IMR-90 (cell line): ENCODE data around the gene AKT2. TPM values are rescaled to one million over a fixed set of nuclear protein-coding genes. Genes with fewer than 3 reads are reported as not detected.

Experiments
- ATAC-seq: fragments of 200-7000 bp; cut with Tn5 transposase; 2 replicates; pipeline ENCODE4 v1.9.1; 2020; ENCODE audit warnings: low read depth, mild to moderate bottlenecking, moderate library complexity
- BruUV-seq: library from RNA; stranded (reverse); fragments of 400-500 nt; replicated peaks from 2 replicates; lab custom pipeline; 2021; lab: Mats Ljungman, UMichigan
- CTCF ChIA-PET: fragments of 300-600 bp; formaldehyde crosslinking; extraction: SDS; loops from one replicate; lab custom pipeline; 2021; ENCODE audit warnings: antibody characterized with exemption; lab: Yijun Ruan, JAX
- POLR2A ChIA-PET: fragments of 300-600 bp; sonication (Branson Sonifier 250); formaldehyde crosslinking; loops from one replicate; lab custom pipeline; 2022; ENCODE audit warnings: antibody characterized with exemption; ENCODE audit not compliant: unreplicated experiment; lab: Charles Lee
- DNase-seq: peaks from one replicate; pipeline ENCODE4 v3.0.0; 2013
- H2AFZ ChIP-seq: replicated peaks from 2 replicates; pipeline ENCODE3; 2013; ENCODE audit warnings: low read length, mild to moderate bottlenecking; ENCODE audit not compliant: poor library complexity
- H2AK5ac ChIP-seq: 2 replicates; pipeline ENCODE4 v1.6.1; 2013; ENCODE audit warnings: low read depth, low read length, inconsistent platforms
- H2AK9ac ChIP-seq: replicated peaks from 2 replicates; pipeline ENCODE3; 2013; ENCODE audit warnings: mild to moderate bottlenecking, low read depth, low read length, moderate library complexity; ENCODE audit not compliant: poor library complexity
- H2BK120ac ChIP-seq: 2 replicates; pipeline ENCODE4 v1.6.1; 2013; ENCODE audit warnings: low read depth, low read length, inconsistent platforms
- H2BK15ac ChIP-seq: 3 replicates; pipeline ENCODE4 v1.6.1; 2013; ENCODE audit warnings: low read depth, low read length, inconsistent platforms
- H2BK20ac ChIP-seq: 2 replicates; pipeline ENCODE4 v1.6.1; 2013; ENCODE audit warnings: low read depth, mild to moderate bottlenecking, inconsistent platforms, low read length, moderate library complexity
- H2BK5ac ChIP-seq: 2 replicates; pipeline ENCODE4 v1.6.1; 2013; ENCODE audit warnings: mild to moderate bottlenecking, low read depth, low read length, inconsistent platforms; ENCODE audit not compliant: poor library complexity, severe bottlenecking
- H3K14ac ChIP-seq: replicated peaks from 2 replicates; pipeline ENCODE4 v1.6.1; 2013; ENCODE audit warnings: low read depth, low read length, inconsistent platforms
- H3K18ac ChIP-seq: 2 replicates; pipeline ENCODE4 v1.6.1; 2013; ENCODE audit warnings: low read depth, low read length, control low read depth
- H3K23ac ChIP-seq: 2 replicates; pipeline ENCODE4 v1.6.1; 2013; ENCODE audit warnings: low read depth, low read length, inconsistent platforms
- H3K27ac ChIP-seq: 2 replicates; pipeline ENCODE4 v1.5.1; 2013; ENCODE audit warnings: mild to moderate bottlenecking, control low read depth, low read length; ENCODE audit not compliant: insufficient read depth
- H3K27me3 ChIP-seq: 2 replicates; pipeline ENCODE4 v1.6.1; 2013; ENCODE audit warnings: low read length; ENCODE audit not compliant: control insufficient read depth, insufficient read depth
- H3K36me3 ChIP-seq: 2 replicates; pipeline ENCODE4 v1.6.1; 2013; ENCODE audit warnings: low read length, mixed read lengths; ENCODE audit not compliant: control insufficient read depth, insufficient read depth
- H3K4ac ChIP-seq: 2 replicates; pipeline ENCODE4 v1.6.1; 2013; ENCODE audit warnings: low read depth, low read length, inconsistent platforms
- H3K4me1 ChIP-seq: 2 replicates; pipeline ENCODE4 v1.6.1; 2013; ENCODE audit warnings: low read length, mixed read lengths; ENCODE audit not compliant: control insufficient read depth, insufficient read depth
- H3K4me2 ChIP-seq: 2 replicates; pipeline ENCODE4 v1.6.1; 2013; ENCODE audit warnings: low read depth, mild to moderate bottlenecking, control low read depth, low read length, moderate library complexity
- H3K4me3 ChIP-seq: 2 replicates; pipeline ENCODE4 v1.5.1; 2013; ENCODE audit warnings: low read depth, mild to moderate bottlenecking, control low read depth, low read length, moderate library complexity; ENCODE audit not compliant: insufficient read depth
- H3K56ac ChIP-seq: 2 replicates; pipeline ENCODE4 v1.6.1; 2013; ENCODE audit warnings: low read length, inconsistent platforms; ENCODE audit not compliant: insufficient read depth; ENCODE audit errors: extremely low read depth
- H3K79me1 ChIP-seq, 2 experiments: 2 replicates each; pipeline ENCODE4 v1.6.1; 2013; ENCODE audit warnings: low read length in 2 of 2, inconsistent platforms in 1 of 2, low read depth in 1 of 2
- H3K9ac ChIP-seq: 2 replicates; pipeline ENCODE4 v1.6.1; 2013; ENCODE audit warnings: low read depth, low read length, control low read depth
- H3K9me1 ChIP-seq: 2 replicates; pipeline ENCODE4 v1.6.1; 2013; ENCODE audit warnings: low read length, inconsistent platforms; ENCODE audit not compliant: insufficient read depth
- H3K9me3 ChIP-seq: 2 replicates; pipeline ENCODE4 v1.6.1; 2013; ENCODE audit warnings: low read length; ENCODE audit not compliant: control insufficient read depth, insufficient read depth
- H4K20me1 ChIP-seq: 2 replicates; pipeline ENCODE4 v1.6.1; 2013; ENCODE audit warnings: low read length, inconsistent platforms; ENCODE audit not compliant: insufficient read depth
- H4K5ac ChIP-seq: 2 replicates; pipeline ENCODE4 v1.6.1; 2013; ENCODE audit warnings: mild to moderate bottlenecking, low read depth, low read length, control low read depth
- H4K8ac ChIP-seq, 2 experiments: 2 replicates each; pipeline ENCODE4 v1.6.1; 2013; ENCODE audit warnings: low read depth in 2 of 2, low read length in 2 of 2, control low read depth in 1 of 2, inconsistent platforms in 1 of 2
- H4K91ac ChIP-seq: 2 replicates; pipeline ENCODE4 v1.6.1; 2013; ENCODE audit warnings: low read depth, low read length, inconsistent platforms; ENCODE audit not compliant: insufficient read depth
- BHLHE40 ChIP-seq: fragments of 150-350 bp; IDR thresholded peaks from 2 replicates; pipeline ENCODE4 v1.6.1; 2016; ENCODE audit warnings: mild to moderate bottlenecking, low read depth, low read length
- CEBPB ChIP-seq: IDR thresholded peaks from 2 replicates; pipeline ENCODE4 v1.6.1; 2012; ENCODE audit warnings: low read depth, low read length, improper control_type of control experiment
- CHD1 ChIP-seq: IDR thresholded peaks from 2 replicates; pipeline ENCODE4 v1.6.1; 2012; ENCODE audit warnings: low read depth, low read length, improper control_type of control experiment
- CTCF ChIP-seq: conservative IDR thresholded peaks from 2 replicates; pipeline ENCODE4 v1.5.1; 2012; ENCODE audit warnings: mild to moderate bottlenecking, low read depth, low read length, improper control_type of control experiment
- ELK1 ChIP-seq: fragments of 150-350 bp; IDR thresholded peaks from 2 replicates; pipeline ENCODE4 v1.6.1; 2016; ENCODE audit warnings: low read depth, mild to moderate bottlenecking, low read length, moderate library complexity, borderline replicate concordance
- FOS ChIP-seq: fragments of 150-350 bp; IDR thresholded peaks from 2 replicates; pipeline ENCODE4 v1.6.1; 2016; ENCODE audit warnings: low read depth, low read length
- MAFK ChIP-seq: IDR thresholded peaks from 2 replicates; pipeline ENCODE4 v1.6.1; 2012; ENCODE audit warnings: low read depth, low read length, improper control_type of control experiment
- MAZ ChIP-seq: IDR thresholded peaks from 2 replicates; pipeline ENCODE4 v1.6.1; 2012; ENCODE audit warnings: low read depth, mild to moderate bottlenecking, low read length, improper control_type of control experiment, moderate library complexity, borderline replicate concordance
- MXI1 ChIP-seq: IDR thresholded peaks from 2 replicates; pipeline ENCODE4 v1.6.1; 2012; ENCODE audit warnings: low read depth, mild to moderate bottlenecking, low read length, moderate library complexity, borderline replicate concordance
- NFE2L2 ChIP-seq: fragments of 150-350 bp; IDR thresholded peaks from 2 replicates; pipeline ENCODE4 v1.6.1; 2016; ENCODE audit warnings: low read depth, mild to moderate bottlenecking, low read length
- POLR2A ChIP-seq: IDR thresholded peaks from 2 replicates; pipeline ENCODE4 v1.6.1; 2012; ENCODE audit warnings: mild to moderate bottlenecking, low read depth, low read length
- RAD21 ChIP-seq: IDR thresholded peaks from 2 replicates; pipeline ENCODE4 v1.6.1; 2012; ENCODE audit warnings: low read length, improper control_type of control experiment
- RCOR1 ChIP-seq: IDR thresholded peaks from 2 replicates; pipeline ENCODE4 v1.6.1; 2012; ENCODE audit warnings: mild to moderate bottlenecking, low read length, improper control_type of control experiment; ENCODE audit not compliant: insufficient replicate concordance
- RFX5 ChIP-seq: IDR thresholded peaks from 2 replicates; pipeline ENCODE4 v1.8.0; 2012; ENCODE audit warnings: low read depth, mild to moderate bottlenecking, low read length, moderate library complexity
- SMC3 ChIP-seq: fragments of 150-350 bp; IDR thresholded peaks from 2 replicates; pipeline ENCODE4 v1.6.1; 2016; ENCODE audit warnings: low read depth, mild to moderate bottlenecking, antibody characterized with exemption, low read length, moderate library complexity
- WGBS, 2 experiments: methylation state at CpG; one replicate each; pipeline versions ENCODE4 v1.1.5 to v1.1.7; 2013; ENCODE audit warnings: missing lambda C conversion rate in 2 of 2; ENCODE audit not compliant: insufficient read length in 1 of 2; ENCODE audit errors: extremely low coverage in 2 of 2; 5-methylcytosine and 5-hydroxymethylcytosine counted together
- dilution Hi-C: fragments of 300-500 bp; cut with HindIII; formaldehyde crosslinking; loops from one replicate; pipeline ENCODE4 v1.14.3; 2018; ENCODE audit warnings: low sequenced_read_pairs; ENCODE audit not compliant: unreplicated experiment
- in situ Hi-C: fragments of 300-500 bp; cut with MboI; formaldehyde crosslinking; loops from 3 replicates; pipeline ENCODE4 v1.14.3; 2019; ENCODE audit warnings: low sequenced_read_pairs, inconsistent platforms, mixed read lengths
- intact Hi-C: fragments of 100-400 bp; cut with micrococcal nuclease; formaldehyde crosslinking; loops from 2 replicates; pipeline ENCODE4 v1.10.0; 2022
- polyA plus RNA-seq, 3 experiments: library from polyadenylated mRNA; depleted of rRNA; stranded (reverse); fragments of >200 nt; gene quantifications; 2 replicates each; pipeline ENCODE4 v1.2.3, GENCODE V29; 2012; ENCODE audit warnings: low replicate concordance in 1 of 3
- total RNA-seq: library from RNA; depleted of rRNA; stranded (reverse); fragments of >200 nt; gene quantifications from 2 replicates; pipeline ENCODE4 v1.2.3, GENCODE V29; 2012
- TF ChIP-seq, protein P1 (sequence below): fragments of 150-350 bp; IDR thresholded peaks from 2 replicates; pipeline ENCODE4 v1.6.1; 2017; ENCODE audit warnings: mild to moderate bottlenecking, antibody characterized with exemption, low read length, low read depth

Gene AKT2
- total and polyA plus RNA-seq, 2 of the 4 experiments (the other 2 are of a cell fraction) = 61.5 to 104 TPM

GRCh38 chr19:40266912-40267600, 18.1 kb downstream of the AKT2 start:
- intact Hi-C loops = no loop called here
- TF ChIP-seq BHLHE40 = no peak
- TF ChIP-seq CTCF = no peak
- no peak for TF ChIP-seq RAD21
- TF ChIP-seq RCOR1 = no peak
- no peak for TF ChIP-seq ELK1
- TF ChIP-seq MAFK = no peak
- TF ChIP-seq CHD1 = no peak
- no peak for TF ChIP-seq FOS
- no peak for TF ChIP-seq MXI1
- TF ChIP-seq SMC3 = no peak
- TF ChIP-seq MAZ = no peak
- TF ChIP-seq POLR2A = no peak
- no peak for TF ChIP-seq RFX5
- TF ChIP-seq CEBPB = no peak
- TF ChIP-seq NFE2L2 = no peak
- TF ChIP-seq, protein P1, sequence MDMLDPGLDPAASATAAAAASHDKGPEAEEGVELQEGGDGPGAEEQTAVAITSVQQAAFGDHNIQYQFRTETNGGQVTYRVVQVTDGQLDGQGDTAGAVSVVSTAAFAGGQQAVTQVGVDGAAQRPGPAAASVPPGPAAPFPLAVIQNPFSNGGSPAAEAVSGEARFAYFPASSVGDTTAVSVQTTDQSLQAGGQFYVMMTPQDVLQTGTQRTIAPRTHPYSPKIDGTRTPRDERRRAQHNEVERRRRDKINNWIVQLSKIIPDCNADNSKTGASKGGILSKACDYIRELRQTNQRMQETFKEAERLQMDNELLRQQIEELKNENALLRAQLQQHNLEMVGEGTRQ = no peak
- Histone ChIP-seq H3K27me3 (no peaks in the 10 kb centered on the region), H2BK120ac (no peak overlapping the region), H3K4me3 (no peak overlapping the region), H2BK20ac (no peak overlapping the region), H3K36me3 (peaks cover 29% of the 10 kb centered on the region), H2AK5ac (no peak overlapping the region), H3K9ac (no peak overlapping the region), H2BK15ac (no peak overlapping the region), H3K23ac (no peak overlapping the region), H3K9me1 (peaks cover 23% of the 10 kb centered on the region), H4K5ac (no peak overlapping the region), H2AK9ac (no peak overlapping the region), H2AFZ (no peak overlapping the region), H3K4ac (no peak overlapping the region), H4K8ac (no peak overlapping the region), H3K14ac (no peak overlapping the region), H3K4me2 (no peak overlapping the region), H3K9me3 (no peaks in the 10 kb centered on the region), H3K18ac (no peak overlapping the region), H4K20me1 (peaks cover 83% of the 10 kb centered on the region), H3K56ac (no peak overlapping the region), H3K27ac (no peak overlapping the region), H2BK5ac (no peak overlapping the region), H3K4me1 (peaks cover 5% of the 10 kb centered on the region), H4K91ac (no peak overlapping the region), H3K79me1 (peaks cover 27 to 97% of the 10 kb centered on the region in 2 experiments)
- in situ Hi-C loops = no loop called here
- DNase-seq (no peak), ATAC-seq (no peak)
- no TSS peak for BruUV-seq
- ChIA-PET POLR2A (no interaction called here), CTCF (no interaction called here)
- dilution Hi-C loops = no loop called here
- 91% methylated on average over 13 of the region's 15 CpGs; no CpG with 5 or more reads in 1 of the 2 experiments for WGBS, 2 experiments
